ENCODE measurements around the gene METTL22.

The METTL22 gene, protein sequence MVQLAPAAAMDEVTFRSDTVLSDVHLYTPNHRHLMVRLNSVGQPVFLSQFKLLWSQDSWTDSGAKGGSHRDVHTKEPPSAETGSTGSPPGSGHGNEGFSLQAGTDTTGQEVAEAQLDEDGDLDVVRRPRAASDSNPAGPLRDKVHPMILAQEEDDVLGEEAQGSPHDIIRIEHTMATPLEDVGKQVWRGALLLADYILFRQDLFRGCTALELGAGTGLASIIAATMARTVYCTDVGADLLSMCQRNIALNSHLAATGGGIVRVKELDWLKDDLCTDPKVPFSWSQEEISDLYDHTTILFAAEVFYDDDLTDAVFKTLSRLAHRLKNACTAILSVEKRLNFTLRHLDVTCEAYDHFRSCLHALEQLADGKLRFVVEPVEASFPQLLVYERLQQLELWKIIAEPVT

DNA sequence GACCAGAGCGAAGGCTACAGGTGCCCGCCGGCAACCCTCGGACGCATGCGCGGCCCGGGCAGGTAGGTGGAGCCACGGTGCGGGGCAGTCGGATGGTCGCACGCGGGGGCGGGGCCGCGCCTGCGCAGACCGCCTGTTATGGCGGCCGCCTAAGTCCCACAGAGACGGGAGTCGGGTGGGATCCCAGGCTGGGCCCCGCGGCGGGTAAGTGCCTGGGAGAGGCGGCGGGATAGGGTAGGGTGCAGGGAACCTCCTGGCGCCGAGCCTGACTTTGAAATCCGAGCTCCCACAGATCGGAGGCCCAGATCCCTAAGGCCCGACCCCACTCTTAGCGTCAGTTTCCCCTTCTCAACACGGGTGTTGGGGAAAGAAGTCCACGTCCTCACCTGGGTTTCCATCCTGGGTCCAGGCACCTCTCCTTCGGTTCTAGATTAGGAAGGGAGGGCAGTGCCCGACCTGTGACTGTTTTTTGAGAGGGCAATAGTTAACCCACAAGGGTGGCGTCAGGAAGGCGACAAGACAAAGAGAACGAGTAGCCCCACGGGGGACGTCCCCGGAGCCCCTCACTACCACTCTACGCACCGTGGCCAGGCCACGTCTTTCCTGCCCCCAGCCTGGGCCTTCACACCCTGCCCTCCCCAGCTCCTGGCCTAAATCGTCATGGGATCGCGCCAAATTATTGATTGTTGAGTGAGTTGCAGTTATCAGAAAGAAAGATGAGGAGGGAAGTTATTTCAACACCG lies at the start of gene METTL22:
Gene METTL22, plus strand, starts transcription at position 127 of the 743 bp plus-strand sequence. CDS start 3,968 bp downstream, outside the sequence.
- DNase-seq: peak; percentile 72

DNA sequence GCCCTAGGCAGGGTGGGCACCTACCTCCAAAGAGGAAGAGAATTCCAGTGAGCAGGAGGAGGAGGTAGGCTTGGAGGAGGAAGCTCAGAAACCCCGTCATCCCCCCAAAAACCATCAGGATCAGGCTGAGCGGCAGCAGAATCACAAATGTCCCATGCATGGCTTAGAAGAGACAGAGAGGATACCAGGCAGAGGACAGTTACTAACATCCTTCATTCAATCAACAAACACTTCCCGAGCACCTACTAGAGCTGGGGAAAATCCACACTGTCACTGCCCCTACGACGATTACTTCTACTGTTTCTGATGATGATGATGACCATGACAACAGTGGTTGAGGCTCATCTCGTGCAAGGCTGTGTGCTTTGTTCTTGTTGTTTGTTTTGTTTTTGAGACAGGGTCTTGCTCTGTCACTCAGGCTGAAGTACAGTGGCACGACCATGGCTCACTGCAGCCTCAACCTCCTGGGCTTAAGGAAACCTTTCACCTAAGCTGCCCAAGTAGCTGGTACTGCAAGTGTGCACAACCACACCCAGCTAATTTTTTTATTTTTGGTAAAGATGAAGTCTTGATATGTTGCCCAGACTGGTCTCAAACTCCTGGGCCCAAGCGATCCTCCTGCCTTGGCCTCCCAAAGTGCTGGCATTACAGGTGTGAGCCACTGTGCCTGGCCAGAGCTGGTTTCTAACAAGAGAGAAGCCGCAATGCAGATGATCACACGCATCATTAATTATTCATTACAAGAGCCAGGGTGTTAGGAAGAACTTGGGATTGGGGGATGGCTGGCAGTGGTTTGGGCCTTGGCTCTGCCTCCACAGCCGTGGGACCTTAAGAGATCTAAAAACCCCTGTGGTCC lies 49.2 kb upstream of the METTL22 start:
- DNase-seq: no peak

DNA sequence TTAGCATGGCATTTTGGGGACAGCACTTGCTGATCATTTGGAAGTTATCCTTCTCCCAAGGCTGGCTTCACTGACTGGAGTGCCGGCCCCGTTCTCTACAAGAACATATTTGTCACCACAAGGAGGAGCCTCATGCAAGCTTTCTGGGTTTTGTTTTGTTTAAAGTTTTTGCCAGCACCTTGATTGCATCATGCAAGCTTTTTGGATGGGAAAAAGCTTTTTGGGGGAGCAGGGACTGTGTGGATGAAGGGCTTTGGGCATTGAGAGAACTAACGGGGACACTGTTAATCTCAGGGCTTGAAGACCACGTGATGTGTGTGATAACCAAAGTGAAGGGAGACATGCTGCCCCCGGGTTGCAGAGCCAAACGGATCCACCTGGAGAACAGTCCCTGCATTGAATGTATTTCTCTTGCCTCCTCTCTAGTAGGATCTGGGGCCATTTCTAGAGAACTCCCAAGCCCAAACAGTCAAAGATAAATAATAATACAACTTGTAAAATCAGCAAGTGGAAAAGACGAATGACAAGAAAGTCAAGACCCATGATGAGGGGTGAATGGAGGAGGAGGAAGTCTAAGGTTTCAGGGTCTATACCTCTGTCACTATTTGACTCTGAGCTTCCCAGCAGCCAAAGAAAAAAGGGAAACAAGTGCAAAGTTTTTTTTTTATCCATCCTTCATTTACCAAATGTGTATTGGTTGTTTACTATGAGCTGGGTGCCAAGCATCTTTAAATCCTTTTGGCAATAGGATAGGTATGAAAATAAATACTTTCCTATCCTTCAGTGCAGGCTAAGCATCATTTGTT lies 48.4 kb upstream of the METTL22 start:
- peak; percentile 30 for DNase-seq

DNA sequence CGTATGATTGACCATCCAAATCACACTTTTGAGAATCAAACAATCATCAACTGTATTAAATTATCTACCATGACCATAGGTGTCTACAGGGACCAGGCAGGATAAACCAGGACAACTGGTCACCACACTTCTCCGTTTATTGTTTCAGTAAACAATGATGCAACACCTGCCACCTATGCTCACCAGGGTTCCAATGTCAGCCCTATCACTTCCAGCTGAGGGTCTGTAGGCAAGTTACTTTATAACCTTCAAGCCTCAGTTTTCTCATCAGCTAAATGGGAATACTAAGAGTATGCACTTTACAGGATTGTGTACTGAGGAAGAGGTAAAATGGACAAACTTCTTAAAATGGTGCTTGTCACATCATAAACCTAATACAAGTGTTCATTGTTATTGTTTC lies 46.1 kb upstream of the METTL22 start:
- DNase-seq: no peak

DNA sequence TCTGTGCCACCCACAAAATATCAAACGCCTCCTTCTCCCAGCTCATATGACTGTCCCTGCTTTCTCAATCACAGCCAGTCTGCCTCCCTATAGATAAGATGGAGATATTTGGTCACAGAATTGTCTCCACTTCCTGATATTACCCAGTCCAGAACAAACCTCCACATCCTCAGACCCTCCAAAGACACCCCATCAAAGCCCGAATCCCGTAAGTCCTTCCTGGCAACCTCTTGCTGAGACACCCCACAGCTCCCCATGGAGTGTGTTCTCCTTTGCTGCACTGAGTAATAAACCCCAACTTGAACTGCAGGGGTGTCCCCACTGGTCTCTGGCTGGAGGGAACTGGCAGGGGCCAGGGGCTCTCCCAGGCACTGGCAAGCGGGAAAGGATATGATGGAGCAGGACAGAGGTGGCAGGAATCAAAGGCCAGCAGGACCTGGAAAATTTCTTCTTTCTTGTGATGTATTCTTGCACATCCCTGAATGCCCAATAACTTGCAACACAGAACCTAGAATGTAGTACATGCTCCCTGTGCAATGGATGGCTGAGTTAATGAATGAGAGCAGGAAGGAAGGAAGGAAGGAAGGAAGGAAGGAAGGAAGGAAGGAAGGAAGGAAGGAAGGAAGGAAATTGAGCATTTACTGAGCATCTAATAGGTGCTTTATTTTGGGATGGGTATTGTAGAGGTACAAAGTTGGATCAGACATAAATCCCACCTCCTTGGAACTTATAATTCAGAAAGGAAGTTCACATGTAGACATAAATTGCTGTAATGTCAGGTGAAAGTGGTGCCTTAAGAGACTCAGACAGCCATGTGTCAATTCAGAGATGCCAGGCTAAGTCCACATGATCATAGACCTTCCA lies 45.1 kb upstream of the METTL22 start:
- DNase-seq: no peak

DNA sequence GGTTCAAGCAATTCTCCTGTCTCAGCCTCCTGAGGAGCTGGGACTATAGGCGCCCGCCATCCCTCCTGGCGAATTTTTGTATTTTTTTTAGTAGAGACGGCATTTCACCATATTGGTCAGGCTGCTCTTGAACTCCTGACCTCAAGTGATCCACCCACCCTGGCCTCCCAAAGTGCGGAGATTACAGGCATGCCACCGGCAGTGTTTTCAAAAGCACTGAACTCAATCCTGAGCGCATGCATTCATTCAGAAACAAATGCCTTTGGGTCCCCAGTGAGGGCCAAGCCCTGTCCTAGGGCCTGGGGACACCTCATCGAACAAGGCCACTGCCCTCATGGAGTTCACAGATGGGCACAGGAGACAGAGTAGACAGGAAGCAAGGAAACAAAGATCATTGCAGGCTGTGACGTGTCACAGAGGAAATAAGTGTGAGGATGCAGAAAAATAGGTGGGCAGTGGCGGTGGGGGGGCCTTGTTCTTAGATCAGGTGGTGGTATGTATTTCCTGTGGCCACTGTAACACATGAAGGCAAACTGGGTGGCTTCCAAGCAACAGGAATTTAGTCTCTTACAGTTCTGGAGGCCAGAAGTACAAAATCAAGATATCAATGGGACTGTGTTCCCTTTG lies 43.7 kb upstream of the METTL22 start:
- no peak for DNase-seq

DNA sequence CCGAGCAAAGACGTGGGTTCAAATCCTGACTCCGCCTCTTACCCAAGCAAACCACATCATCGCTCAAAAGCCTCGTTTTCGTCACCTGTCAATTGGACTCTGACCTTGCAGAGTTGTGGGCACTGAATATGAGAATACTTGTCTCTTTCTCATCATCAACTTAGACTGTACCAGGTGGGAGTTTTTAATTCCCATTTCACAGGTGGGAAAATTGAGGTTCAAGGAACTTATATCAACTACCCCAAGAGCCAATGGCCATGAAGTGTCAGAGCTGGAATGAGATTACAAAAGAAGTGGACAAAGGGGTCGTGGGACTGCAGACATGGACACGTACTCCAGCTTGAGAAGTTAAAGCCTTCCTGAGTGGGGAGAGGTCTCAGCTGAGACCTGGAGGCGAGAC lies 41.9 kb upstream of the METTL22 start:
- DNase-seq: no peak

DNA sequence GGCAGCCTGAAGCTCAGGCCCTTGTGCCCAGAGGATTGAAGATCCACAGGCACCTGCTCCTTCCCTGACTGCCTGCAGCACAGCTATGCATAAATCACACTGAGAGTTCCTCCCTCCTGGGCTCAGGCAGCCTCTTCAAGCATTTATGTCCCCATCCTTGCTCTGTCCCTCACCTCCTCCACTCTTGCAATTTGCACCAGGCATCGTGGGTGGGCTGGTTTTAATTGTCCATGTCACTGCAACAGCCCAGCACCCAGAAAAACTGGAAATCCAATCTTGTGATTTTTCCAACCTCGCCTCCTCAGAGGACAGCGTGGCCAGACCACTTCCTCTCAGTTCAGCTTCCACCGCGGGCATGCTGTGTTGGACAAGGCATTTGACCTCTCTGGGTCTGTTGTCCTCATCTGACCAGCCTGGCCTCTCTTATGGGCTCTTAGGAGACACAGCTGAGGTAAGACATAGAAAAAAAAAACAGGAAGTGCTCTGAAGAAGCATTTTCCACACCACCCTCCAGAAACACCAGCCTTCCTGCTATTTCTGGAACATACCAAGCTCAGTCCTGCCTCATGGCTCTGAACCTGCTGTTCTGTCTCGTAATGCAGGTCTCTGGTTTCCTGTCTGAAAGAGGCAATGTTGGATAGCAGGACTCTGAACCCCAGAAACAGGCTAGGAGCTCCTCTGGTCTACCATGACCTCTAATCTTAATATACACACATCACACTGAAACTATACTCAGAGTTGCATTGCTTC lies 39.5 kb upstream of the METTL22 start:
- DNase-seq: no peak

DNA sequence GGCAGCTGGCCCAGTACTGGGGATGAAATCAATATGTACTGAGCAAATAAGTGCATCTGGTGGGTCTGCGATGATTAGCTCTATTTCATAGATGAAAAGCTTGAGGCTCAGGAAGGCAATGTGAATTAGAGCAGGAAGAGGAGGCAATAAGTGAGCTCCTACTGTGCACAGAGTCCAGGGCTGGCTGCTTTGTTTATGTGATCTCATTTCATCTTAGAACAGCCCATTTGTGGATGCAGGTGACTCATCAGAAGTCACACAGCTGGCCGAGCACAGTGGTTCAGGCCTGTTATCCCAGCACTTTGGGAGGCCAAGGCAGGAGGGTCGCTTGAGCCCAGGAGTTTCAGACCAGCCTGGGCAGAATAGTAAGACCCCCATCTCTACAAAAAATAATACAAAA lies 38.3 kb upstream of the METTL22 start:
- DNase-seq: no peak

DNA sequence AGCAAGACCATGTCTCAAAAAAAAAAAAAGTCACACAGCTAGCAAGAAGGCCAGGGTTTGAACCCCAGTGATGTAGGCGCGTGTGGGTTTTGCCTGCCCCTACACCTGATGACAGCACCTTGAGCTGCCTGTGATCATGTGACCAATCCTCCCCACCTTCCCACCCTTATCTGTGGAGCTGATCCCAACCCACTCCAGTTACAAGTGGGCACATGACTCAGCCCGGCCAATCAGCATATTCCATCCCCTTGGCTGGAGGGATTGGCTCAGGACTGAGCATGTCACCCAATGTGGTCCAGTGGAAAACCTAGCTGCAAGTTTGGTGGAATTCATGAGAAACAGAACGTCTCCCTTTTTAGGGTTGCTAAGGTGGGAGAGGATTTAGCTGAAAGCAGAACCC lies 37.8 kb upstream of the METTL22 start:
- DNase-seq: no peak

DNA sequence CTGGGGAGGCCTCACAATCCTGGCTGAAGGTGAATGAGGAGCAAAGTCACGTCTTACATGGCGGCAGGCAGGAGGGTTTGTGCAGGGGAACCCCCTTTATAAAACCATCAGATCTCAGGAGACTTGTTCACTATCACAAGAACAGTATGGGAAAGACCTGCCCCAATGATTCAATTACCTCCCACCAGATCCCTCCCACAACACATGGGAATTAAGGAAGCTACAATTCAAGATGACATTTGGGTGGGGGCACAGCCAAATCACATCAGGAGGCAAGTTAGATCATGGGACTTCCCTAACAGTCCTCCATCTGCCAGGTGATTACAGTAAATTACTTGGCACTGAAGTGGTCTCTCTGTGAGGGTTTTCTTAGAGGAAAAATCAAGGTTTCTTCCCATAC lies 36.5 kb upstream of the METTL22 start:
- DNase-seq: peak; percentile 70

DNA sequence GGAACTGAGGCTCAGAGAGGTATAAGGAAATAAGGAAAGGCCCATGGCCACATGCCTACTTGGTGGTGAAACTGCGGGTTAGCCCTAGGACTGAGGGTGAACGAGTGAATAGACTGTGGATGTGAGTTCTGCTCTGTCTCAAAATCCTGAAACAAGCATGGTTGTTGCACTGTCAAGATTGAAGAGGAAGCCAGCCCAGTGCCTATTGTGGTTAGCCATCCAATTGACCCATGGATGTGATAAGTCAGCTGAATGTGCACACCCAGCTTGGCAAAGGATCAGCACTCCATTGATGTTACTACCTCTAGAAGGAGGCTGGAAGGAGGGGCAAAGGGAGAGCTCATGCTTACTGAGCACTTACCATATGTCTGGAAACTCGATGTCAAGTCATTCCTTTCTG lies 35.6 kb upstream of the METTL22 start:
- no peak for DNase-seq

DNA sequence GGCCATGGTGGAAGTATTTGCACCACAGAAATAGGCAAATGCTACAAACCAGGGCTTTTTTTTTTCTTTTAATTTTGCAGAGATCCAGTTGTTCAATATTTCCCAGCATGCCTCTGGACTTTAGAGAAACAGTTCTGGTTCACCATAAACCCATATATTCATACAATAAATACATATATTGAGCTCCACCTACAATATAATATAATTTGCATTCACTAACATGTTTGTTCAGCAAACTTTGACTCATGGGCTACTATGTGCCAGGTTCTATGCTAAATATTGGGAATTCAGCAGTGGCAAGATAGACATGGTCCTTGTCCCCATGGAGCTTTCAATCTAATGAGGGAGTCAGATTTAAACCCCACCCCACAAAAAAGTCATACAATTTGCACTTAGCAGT lies 34.4 kb upstream of the METTL22 start:
- DNase-seq: no peak

DNA sequence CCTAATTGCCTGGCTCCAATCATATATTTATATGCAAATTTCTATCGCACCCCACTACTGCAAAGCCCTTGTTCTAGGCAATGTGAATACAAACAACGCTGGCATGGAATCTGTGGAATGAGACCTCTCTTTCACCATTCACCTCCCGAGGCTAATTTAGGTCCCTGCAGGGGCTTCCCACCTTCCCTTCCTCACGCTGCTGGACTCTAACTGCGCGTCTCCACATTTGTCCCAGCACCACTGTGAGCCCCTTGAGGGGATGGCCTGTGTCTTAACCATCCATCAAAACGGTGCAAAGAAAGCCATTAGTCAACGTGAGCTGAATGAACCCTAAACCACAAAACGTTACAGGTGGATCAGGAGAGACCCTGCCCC lies 32.8 kb upstream of the METTL22 start:
- no peak for DNase-seq

DNA sequence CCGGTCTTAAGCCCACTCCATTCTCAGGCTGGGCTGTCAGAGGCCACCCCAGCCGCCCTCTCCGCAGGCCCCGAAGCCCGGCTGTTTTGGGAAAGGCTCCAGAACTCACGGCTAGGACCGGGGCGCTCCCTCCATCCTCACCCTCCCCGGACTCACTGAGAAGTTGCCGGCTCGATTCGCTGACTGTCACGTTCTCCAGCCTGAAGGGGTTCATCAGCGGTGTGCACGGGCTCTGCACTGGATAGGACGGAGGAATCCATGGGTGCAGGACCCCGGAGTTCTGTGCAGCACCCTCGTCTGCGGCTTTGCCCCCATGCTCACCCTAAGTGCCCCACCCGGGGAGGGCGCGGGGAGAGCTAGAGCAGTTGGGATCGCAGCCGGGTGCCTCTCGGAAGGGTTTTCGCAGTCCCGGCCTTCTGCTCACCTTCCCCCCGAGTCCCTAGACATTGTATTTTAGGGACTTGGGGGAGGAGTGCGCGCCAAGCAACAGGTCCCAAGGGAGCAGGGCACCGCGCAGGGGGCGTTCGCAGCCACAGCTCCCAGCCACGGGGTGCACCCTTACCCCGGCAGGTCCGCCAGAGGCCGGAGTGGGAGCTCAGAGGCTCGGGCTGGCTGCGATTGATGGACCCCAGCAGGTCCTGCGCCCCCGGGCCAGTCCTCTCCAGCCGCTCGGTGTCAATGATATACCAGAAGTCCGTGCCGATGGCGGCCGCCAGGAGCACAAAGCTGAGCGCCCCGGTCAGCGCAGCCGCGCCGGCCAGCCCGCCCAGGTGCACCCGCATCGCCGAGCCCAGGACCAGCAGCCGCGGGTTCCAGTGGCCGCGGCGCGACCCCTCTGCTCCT lies 32.2 kb upstream of the METTL22 start:
- no peak for DNase-seq

DNA sequence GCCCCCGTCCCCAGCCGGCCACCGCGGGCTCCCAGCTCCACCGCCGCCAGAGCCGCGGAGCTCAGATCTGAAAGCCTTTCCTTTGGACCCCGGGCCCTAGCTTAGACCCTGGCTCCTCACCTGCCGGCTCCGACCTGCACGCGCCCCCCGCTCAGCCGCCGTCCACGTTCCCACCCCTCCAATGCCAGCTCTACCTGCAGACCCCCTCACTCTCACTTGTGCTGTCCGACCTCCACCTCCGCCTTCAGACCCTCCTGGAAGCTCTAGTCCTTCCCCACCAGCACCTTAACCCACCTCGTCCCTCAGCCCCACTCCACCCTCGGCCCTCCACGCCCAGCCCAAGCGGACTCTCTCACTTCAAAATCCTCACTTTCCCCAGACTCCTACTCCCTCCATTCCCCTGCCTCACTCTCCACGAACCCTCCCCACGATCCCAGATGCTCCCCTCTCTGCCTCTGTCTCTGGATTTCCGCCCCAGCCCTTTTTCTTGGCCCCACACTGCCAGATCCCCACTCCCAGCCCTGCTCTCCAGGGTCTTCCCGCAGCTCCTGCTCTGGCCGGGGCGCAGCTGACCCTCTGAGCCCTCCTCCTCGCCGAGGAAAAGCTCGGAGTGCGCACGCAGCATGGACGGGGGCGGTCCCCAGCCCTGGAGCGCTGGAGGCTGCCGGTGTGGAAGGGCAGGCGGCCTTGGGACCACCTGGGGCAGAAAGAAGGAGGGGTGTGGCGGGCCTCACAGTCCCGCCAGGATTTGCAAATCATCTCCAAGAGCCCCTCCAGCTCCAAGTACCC lies 31.4 kb upstream of the METTL22 start, which contains the start of gene TMEM114:
Gene TMEM114, minus strand, starts transcription at position 612 of the 789 bp plus-strand sequence. CDS start 673 bp downstream, outside the sequence.
- DNase-seq: no peak

DNA sequence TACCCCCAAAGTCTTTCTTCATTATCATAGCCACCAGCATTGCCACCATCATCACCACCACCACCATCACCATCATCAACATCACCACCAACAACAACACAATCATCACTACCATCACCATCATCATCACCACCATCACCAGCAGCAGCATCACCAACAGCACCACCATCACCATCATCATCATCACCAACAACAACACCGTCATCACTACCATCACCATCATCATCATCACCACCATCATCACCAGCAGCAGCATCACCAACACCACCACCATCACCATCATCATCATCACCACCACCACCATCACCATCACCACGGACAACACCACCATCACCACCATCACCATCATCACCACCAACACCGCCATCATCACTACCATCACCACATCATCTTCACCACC lies 30.7 kb upstream of the METTL22 start:
- no peak for DNase-seq

DNA sequence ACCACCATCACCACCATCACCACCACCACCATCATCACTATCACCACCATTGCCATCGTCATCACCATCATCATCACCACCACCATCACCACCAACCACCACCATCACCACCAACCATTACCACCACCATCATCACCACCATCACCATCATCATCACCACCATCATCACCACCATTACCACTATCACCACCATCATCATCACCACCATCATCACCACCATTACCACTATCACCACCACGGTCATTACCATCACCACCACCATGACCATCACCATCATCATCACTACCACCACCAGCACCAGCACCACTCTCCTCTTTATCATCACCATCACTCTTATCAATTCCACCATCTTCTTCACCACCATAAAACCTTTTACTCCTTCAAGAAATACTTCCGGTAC lies 30.0 kb upstream of the METTL22 start:
- DNase-seq: no peak

Data from NCI-H2227 treated with DMSO at 0.1 percent for 48 hours (cell line).